ENCODE measurements around the gene SOX11.

The SOX11 gene

GRCh38 chr2:5725072-5725471 is 32.9 kb downstream of the SOX11 start:
- DNase-seq, result no peak

- DNase-seq, result no peak
These were observed 33.7 kb downstream of the SOX11 start for GRCh38 chr2:5725794-5726463.

GRCh38 chr2:5727235-5727634 is 35.1 kb downstream of the SOX11 start:
- no peak for DNase-seq

- no peak for DNase-seq
These were observed 37.2 kb downstream of the SOX11 start for GRCh38 chr2:5729416-5729815.

GRCh38 chr2:5730386-5730785 is 38.2 kb downstream of the SOX11 start:
- DNase-seq, result no peak

GRCh38 chr2:5734859-5735520 is 42.8 kb downstream of the SOX11 start:
- no peak for DNase-seq

GRCh38 chr2:5735521-5735861 is 43.3 kb downstream of the SOX11 start:
- DNase-seq, result no peak

GRCh38 chr2:5736050-5736449 is 43.9 kb downstream of the SOX11 start:
- DNase-seq, result no peak

- DNase-seq, result no peak
These were observed 44.7 kb downstream of the SOX11 start for GRCh38 chr2:5736886-5737285.

- no peak for DNase-seq
These were observed 47.9 kb downstream of the SOX11 start for GRCh38 chr2:5740053-5740452.

- no peak for DNase-seq
These were observed 48.6 kb downstream of the SOX11 start for GRCh38 chr2:5740817-5741216.

- no peak for DNase-seq
These were observed 49.1 kb downstream of the SOX11 start for GRCh38 chr2:5741242-5741641.

- no peak for DNase-seq
These were observed 49.9 kb downstream of the SOX11 start for GRCh38 chr2:5742126-5742525.

GRCh38 chr2:5748391-5748790 is 56.2 kb downstream of the SOX11 start:
- DNase-seq, result no peak

- DNase-seq, result no peak
These were observed 56.8 kb downstream of the SOX11 start for GRCh38 chr2:5748946-5749345.

GRCh38 chr2:5749347-5749746 is 57.2 kb downstream of the SOX11 start:
- DNase-seq, result no peak
